ENCODE measurements around the gene HOXC6.

The HOXC6 gene

DNA sequence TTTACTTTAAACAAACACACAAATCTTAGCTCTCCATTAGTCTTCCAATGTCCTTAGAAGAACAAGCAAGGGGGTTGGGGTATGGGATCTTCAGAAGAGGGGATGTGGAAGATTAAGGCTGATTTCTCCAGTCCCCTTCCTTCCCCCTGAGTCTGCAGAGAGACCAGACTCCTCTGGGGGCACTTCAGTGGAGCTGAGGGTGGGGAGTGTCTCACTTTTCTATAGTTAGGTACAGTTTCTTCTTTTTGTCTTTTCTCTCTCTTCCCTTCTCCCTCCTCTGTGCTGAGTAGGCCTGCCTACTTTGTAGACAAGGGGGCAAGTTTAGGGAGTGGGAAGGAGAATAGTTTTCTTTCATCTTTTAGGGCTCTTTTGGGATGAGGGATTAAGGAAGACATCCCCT is 27.9 kb downstream of the HOXC6 start:
- H3K4me1 ChIP-seq (ENCODE audit: control insufficient read depth in 2 of 2, insufficient read depth in 1 of 2, low read depth in 1 of 2, low read length in 2 of 2) = no peaks in the 10 kb centered on the region
- no peak overlapping the region for H2BK15ac ChIP-seq (ENCODE audit: low read length)
- H3K79me1 ChIP-seq (ENCODE audit: low read depth, low read length) = no peaks in the 10 kb centered on the region
- H2AFZ ChIP-seq (ENCODE audit: low read length) = no peak overlapping the region
- no peak for DNase-seq (ENCODE audit: low spot score)
- no peak overlapping the region for H2AK5ac ChIP-seq (ENCODE audit: low read depth, low read length)
- H4K8ac ChIP-seq (ENCODE audit: low read depth, low read length) = no peak overlapping the region
- H2BK5ac ChIP-seq (ENCODE audit: low read length) = no peak overlapping the region
- H2BK12ac ChIP-seq (ENCODE audit: low read length) = no peak overlapping the region
- no peak overlapping the region for H3K4ac ChIP-seq (ENCODE audit: low read length)
- no peaks in the 10 kb centered on the region for H3K36me3 ChIP-seq (replicated peaks in 1 of 2; ENCODE audit: control insufficient read depth in 2 of 2, insufficient read depth in 2 of 2, low read length in 2 of 2)
- peaks cover 59 to 99% (median 97%) of the 10 kb centered on the region in 3 experiments for H3K27me3 ChIP-seq (ENCODE audit: control insufficient read depth in 3 of 3, insufficient read depth in 3 of 3, low read depth in 1 of 3, low read length in 3 of 3)
- H3K9ac ChIP-seq (ENCODE audit: low read depth, low read length, poor library complexity) = no peak overlapping the region
- no peak overlapping the region for H4K91ac ChIP-seq (ENCODE audit: low read depth, low read length, poor library complexity)
- no peak overlapping the region for H3K27ac ChIP-seq (replicated peaks; ENCODE audit: low read length)
- H2BK120ac ChIP-seq (ENCODE audit: low read depth, low read length) = no peak overlapping the region
- no peak overlapping the region for H3K4me2 ChIP-seq (ENCODE audit: insufficient read depth, low read length, poor library complexity, severe bottlenecking)
- H3K18ac ChIP-seq (ENCODE audit: low read length) = no peak overlapping the region
- no peak overlapping the region for H3K23ac ChIP-seq (ENCODE audit: low read depth, low read length, poor library complexity)
- H3K9me3 ChIP-seq (replicated peaks in 1 of 2; ENCODE audit: control insufficient read depth in 2 of 2, insufficient read depth in 1 of 2, low read depth in 1 of 2, low read length in 2 of 2) = no peaks in the 10 kb centered on the region
- no peak overlapping the region for H3K14ac ChIP-seq (ENCODE audit: low read length)
- no peak overlapping the region for H3K4me3 ChIP-seq (ENCODE audit: low read length in 2 of 2)

- Histone ChIP-seq H3K9me3 (replicated peaks in 1 of 2; ENCODE audit: control insufficient read depth in 2 of 2, insufficient read depth in 1 of 2, low read depth in 1 of 2, low read length in 2 of 2) (no peaks in the 10 kb centered on the region), H2AK5ac (ENCODE audit: low read depth, low read length) (no peak overlapping the region), H3K23ac (ENCODE audit: low read depth, low read length, poor library complexity) (no peak overlapping the region), H2BK120ac (ENCODE audit: low read depth, low read length) (no peak overlapping the region), H3K27me3 (ENCODE audit: control insufficient read depth in 3 of 3, insufficient read depth in 3 of 3, low read depth in 1 of 3, low read length in 3 of 3) (peaks cover 41 to 99% (median 95%) of the 10 kb centered on the region in 3 experiments), H2AFZ (ENCODE audit: low read length) (no peak overlapping the region), H4K8ac (ENCODE audit: low read depth, low read length) (no peak overlapping the region), H2BK12ac (ENCODE audit: low read length) (no peak overlapping the region), H4K91ac (ENCODE audit: low read depth, low read length, poor library complexity) (no peak overlapping the region), H3K79me1 (ENCODE audit: low read depth, low read length) (no peaks in the 10 kb centered on the region), H3K18ac (ENCODE audit: low read length) (no peak overlapping the region), H3K4me2 (ENCODE audit: insufficient read depth, low read length, poor library complexity, severe bottlenecking) (no peak overlapping the region), H3K4me3 (ENCODE audit: low read length in 2 of 2) (no peak overlapping the region), H3K4me1 (ENCODE audit: control insufficient read depth in 2 of 2, insufficient read depth in 1 of 2, low read depth in 1 of 2, low read length in 2 of 2) (no peaks in the 10 kb centered on the region), H3K36me3 (replicated peaks in 1 of 2; ENCODE audit: control insufficient read depth in 2 of 2, insufficient read depth in 2 of 2, low read length in 2 of 2) (no peaks in the 10 kb centered on the region), H3K14ac (ENCODE audit: low read length) (no peak overlapping the region), H3K4ac (ENCODE audit: low read length) (no peak overlapping the region), H3K9ac (ENCODE audit: low read depth, low read length, poor library complexity) (no peak overlapping the region), H2BK15ac (ENCODE audit: low read length) (no peak overlapping the region), H2BK5ac (ENCODE audit: low read length) (no peak overlapping the region), H3K27ac (replicated peaks; ENCODE audit: low read length) (no peak overlapping the region)
- no peak for DNase-seq (ENCODE audit: low spot score)
- WGBS, 2 donors (ENCODE audit: extremely low coverage in 2 of 2, insufficient read length in 2 of 2, insufficient replicate concordance in 1 of 2) = no CpG with 5 or more reads among the region's 14 CpGs
Observed at GRCh38 chr12:54058128-54058768, 30.0 kb downstream of the HOXC6 start.

DNA sequence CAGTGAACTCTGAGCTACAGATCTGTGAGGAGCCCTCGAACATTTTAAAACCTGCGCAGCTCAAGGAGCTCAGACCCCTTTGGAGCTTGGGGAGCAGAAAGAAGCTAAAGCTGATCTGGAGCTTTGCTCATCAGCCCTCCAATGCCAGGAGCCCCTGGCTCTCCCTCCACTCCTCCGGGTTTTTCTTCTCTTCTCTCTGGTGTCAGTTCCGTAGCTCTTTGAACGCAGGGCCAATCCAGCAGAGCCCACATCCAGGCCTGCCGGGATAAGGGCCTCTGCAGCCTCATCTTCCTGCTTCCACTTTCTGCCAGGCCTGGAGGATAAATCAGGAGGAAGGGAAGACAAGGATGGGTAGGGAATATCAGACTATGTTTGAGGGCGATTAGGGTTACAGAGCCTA is 31.4 kb downstream of the HOXC6 start:
- no peak overlapping the region for H2AFZ ChIP-seq (ENCODE audit: low read length)
- H3K36me3 ChIP-seq (replicated peaks in 1 of 2; ENCODE audit: control insufficient read depth in 2 of 2, insufficient read depth in 2 of 2, low read length in 2 of 2) = no peaks in the 10 kb centered on the region
- H2BK12ac ChIP-seq (ENCODE audit: low read length) = no peak overlapping the region
- H4K91ac ChIP-seq (ENCODE audit: low read depth, low read length, poor library complexity) = no peak overlapping the region
- no peaks in the 10 kb centered on the region for H3K4me1 ChIP-seq (ENCODE audit: control insufficient read depth in 2 of 2, insufficient read depth in 1 of 2, low read depth in 1 of 2, low read length in 2 of 2)
- no CpG with 5 or more reads among the region's 7 CpGs for WGBS, 2 donors (ENCODE audit: extremely low coverage in 2 of 2, insufficient read length in 2 of 2, insufficient replicate concordance in 1 of 2)
- H3K27ac ChIP-seq (replicated peaks; ENCODE audit: low read length) = no peak overlapping the region
- no peak overlapping the region for H3K18ac ChIP-seq (ENCODE audit: low read length)
- no peak overlapping the region for H2BK15ac ChIP-seq (ENCODE audit: low read length)
- no peak overlapping the region for H3K4me2 ChIP-seq (ENCODE audit: insufficient read depth, low read length, poor library complexity, severe bottlenecking)
- no peak overlapping the region for H2AK5ac ChIP-seq (ENCODE audit: low read depth, low read length)
- no peak overlapping the region for H2BK5ac ChIP-seq (ENCODE audit: low read length)
- no peaks in the 10 kb centered on the region for H3K79me1 ChIP-seq (ENCODE audit: low read depth, low read length)
- H3K4me3 ChIP-seq (ENCODE audit: low read length in 2 of 2) = no peak overlapping the region
- peaks cover 31 to 96% (median 87%) of the 10 kb centered on the region in 3 experiments for H3K27me3 ChIP-seq (ENCODE audit: control insufficient read depth in 3 of 3, insufficient read depth in 3 of 3, low read depth in 1 of 3, low read length in 3 of 3)
- no peak overlapping the region for H2BK120ac ChIP-seq (ENCODE audit: low read depth, low read length)
- H3K23ac ChIP-seq (ENCODE audit: low read depth, low read length, poor library complexity) = no peak overlapping the region
- H4K8ac ChIP-seq (ENCODE audit: low read depth, low read length) = no peak overlapping the region
- no peak overlapping the region for H3K9ac ChIP-seq (ENCODE audit: low read depth, low read length, poor library complexity)
- H3K14ac ChIP-seq (ENCODE audit: low read length) = no peak overlapping the region
- no peak for DNase-seq (ENCODE audit: low spot score)
- H3K4ac ChIP-seq (ENCODE audit: low read length) = no peak overlapping the region
- no peaks in the 10 kb centered on the region for H3K9me3 ChIP-seq (replicated peaks in 1 of 2; ENCODE audit: control insufficient read depth in 2 of 2, insufficient read depth in 1 of 2, low read depth in 1 of 2, low read length in 2 of 2)

- H2BK12ac ChIP-seq (ENCODE audit: low read length) = no peak overlapping the region
- no peak overlapping the region for H2BK5ac ChIP-seq (ENCODE audit: low read length)
- no peaks in the 10 kb centered on the region for H3K79me1 ChIP-seq (ENCODE audit: low read depth, low read length)
- H3K4me2 ChIP-seq (ENCODE audit: insufficient read depth, low read length, poor library complexity, severe bottlenecking) = no peak overlapping the region
- no peak overlapping the region for H3K14ac ChIP-seq (ENCODE audit: low read length)
- H3K23ac ChIP-seq (ENCODE audit: low read depth, low read length, poor library complexity) = peak overlapping the region; percentile 48
- H3K36me3 ChIP-seq (replicated peaks in 1 of 2; ENCODE audit: control insufficient read depth in 2 of 2, insufficient read depth in 2 of 2, low read length in 2 of 2) = no peaks in the 10 kb centered on the region
- H2BK120ac ChIP-seq (ENCODE audit: low read depth, low read length) = no peak overlapping the region
- H4K8ac ChIP-seq (ENCODE audit: low read depth, low read length) = no peak overlapping the region
- H3K9ac ChIP-seq (ENCODE audit: low read depth, low read length, poor library complexity) = no peak overlapping the region
- no peaks in the 10 kb centered on the region for H3K9me3 ChIP-seq (replicated peaks in 1 of 2; ENCODE audit: control insufficient read depth in 2 of 2, insufficient read depth in 1 of 2, low read depth in 1 of 2, low read length in 2 of 2)
- no peak overlapping the region for H3K18ac ChIP-seq (ENCODE audit: low read length)
- peaks cover 28 to 95% (median 83%) of the 10 kb centered on the region in 3 experiments for H3K27me3 ChIP-seq (ENCODE audit: control insufficient read depth in 3 of 3, insufficient read depth in 3 of 3, low read depth in 1 of 3, low read length in 3 of 3)
- no peak overlapping the region for H2AFZ ChIP-seq (ENCODE audit: low read length)
- no CpG with 5 or more reads among the region's 38 CpGs for WGBS, 2 donors (ENCODE audit: extremely low coverage in 2 of 2, insufficient read length in 2 of 2, insufficient replicate concordance in 1 of 2)
- no peaks in the 10 kb centered on the region for H3K4me1 ChIP-seq (ENCODE audit: control insufficient read depth in 2 of 2, insufficient read depth in 1 of 2, low read depth in 1 of 2, low read length in 2 of 2)
- H3K4me3 ChIP-seq (ENCODE audit: low read length in 2 of 2) = no peak overlapping the region
- no peak overlapping the region for H2BK15ac ChIP-seq (ENCODE audit: low read length)
- DNase-seq (ENCODE audit: low spot score) = no peak
- no peak overlapping the region for H4K91ac ChIP-seq (ENCODE audit: low read depth, low read length, poor library complexity)
- H3K27ac ChIP-seq (replicated peaks; ENCODE audit: low read length) = no peak overlapping the region
- H3K4ac ChIP-seq (ENCODE audit: low read length) = no peak overlapping the region
- H2AK5ac ChIP-seq (ENCODE audit: low read depth, low read length) = no peak overlapping the region
Observed at GRCh38 chr12:54060174-54060974, 32.1 kb downstream of the HOXC6 start.
